ENCODE measurements around the gene PTH2. TPM values are rescaled to one million over a fixed set of nuclear protein-coding genes. Genes with fewer than 3 reads are reported as not detected.
"Not testable (repeated sequence)": the region's sequence is repeated elsewhere in the genome, so short reads cannot be mapped to it uniquely, and the experiment has no call there.

Gene PTH2
- total RNA-seq, 1 donor = not detected

GRCh38 chr19:49382639-49383038 is 40.6 kb downstream of the PTH2 start:
- no peak for TF ChIP-seq CTCF (IDR thresholded peaks at IDR 0.05; ENCODE audit: insufficient read depth, low read depth, low read length)
- H3K4me3 ChIP-seq (ENCODE audit: low read depth, low read length) = no peak overlapping the region
- DNase-seq (ENCODE audit: low read depth) = no peak

GRCh38 chr19:49380391-49380790 is 42.9 kb downstream of the PTH2 start:
- no peak for DNase-seq (ENCODE audit: low read depth)
- no peak for TF ChIP-seq CTCF (IDR thresholded peaks at IDR 0.05; ENCODE audit: insufficient read depth, low read depth, low read length)
- no peak overlapping the region for H3K4me3 ChIP-seq (ENCODE audit: low read depth, low read length)

GRCh38 chr19:49378512-49378911 is 44.7 kb downstream of the PTH2 start:
- H3K4me3 ChIP-seq (ENCODE audit: low read depth, low read length) = no peak overlapping the region
- no peak for TF ChIP-seq CTCF (IDR thresholded peaks at IDR 0.05; ENCODE audit: insufficient read depth, low read depth, low read length)
- DNase-seq (ENCODE audit: low read depth) = no peak

- no peak for DNase-seq (ENCODE audit: low read depth)
- H3K4me3 ChIP-seq (ENCODE audit: low read depth, low read length) = no peak overlapping the region
- no peak for TF ChIP-seq CTCF (IDR thresholded peaks at IDR 0.05; ENCODE audit: insufficient read depth, low read depth, low read length)
These were observed 48.4 kb downstream of the PTH2 start for GRCh38 chr19:49374665-49375434.

- H3K4me3 ChIP-seq (ENCODE audit: low read depth, low read length); DNase-seq (ENCODE audit: low read depth): not testable (repeated sequence)
These were observed 50.1 kb downstream of the PTH2 start for GRCh38 chr19:49373174-49373573.

Other genes starting within 250 kb of the PTH2 start
- gene SLC6A16, start 98.2 kb downstream of the PTH2 start, total RNA-seq = 0.64 TPM in 1 of 2 replicates, not detected in the other
- not detected in 2 replicates for gene CD37, start 88.0 kb downstream of the PTH2 start, total RNA-seq
- gene TEAD2, start 61.0 kb downstream of the PTH2 start, total RNA-seq = 37.6 and 38.7 TPM in 2 replicates
- 0.32 TPM in 1 of 2 replicates, not detected in the other for gene DKKL1, start 59.6 kb downstream of the PTH2 start, total RNA-seq
- not detected in 2 replicates for gene KASH5, start 35.2 kb downstream of the PTH2 start, total RNA-seq
- not detected in 2 replicates for gene GFY, start 1.9 kb upstream of the PTH2 start, total RNA-seq
- not detected in 2 replicates for gene SLC17A7, start 18.1 kb upstream of the PTH2 start, total RNA-seq
- 91.1 and 107 TPM in 2 replicates for gene PIH1D1, start 28.4 kb upstream of the PTH2 start, total RNA-seq
- 17.7 and 40.6 TPM in 2 replicates for gene ALDH16A1, start 29.8 kb upstream of the PTH2 start, total RNA-seq
- gene FLT3LG, start 50.8 kb upstream of the PTH2 start, total RNA-seq = 2.6 and 4.8 TPM in 2 replicates
- gene RPL13A, start 64.2 kb upstream of the PTH2 start, total RNA-seq = 1,887 and 2,774 TPM in 2 replicates
- 1,679 and 1,912 TPM in 2 replicates for gene RPS11, start 73.0 kb upstream of the PTH2 start, total RNA-seq
- 39.7 and 44.8 TPM in 2 replicates for gene FCGRT, start 89.2 kb upstream of the PTH2 start, total RNA-seq
- gene RCN3, start 104.6 kb upstream of the PTH2 start, total RNA-seq = 115 and 162 TPM in 2 replicates
- gene NOSIP, start 157.1 kb upstream of the PTH2 start, total RNA-seq = 76.9 and 101 TPM in 2 replicates
- 0.32 and 0.43 TPM in 2 replicates for gene PRRG2, start 157.9 kb upstream of the PTH2 start, total RNA-seq
- gene PRR12, start 167.7 kb upstream of the PTH2 start, total RNA-seq = 3.0 and 3.9 TPM in 2 replicates
- gene RRAS, start 216.7 kb upstream of the PTH2 start, total RNA-seq = 43.2 and 44.5 TPM in 2 replicates
- gene SCAF1, start 218.8 kb upstream of the PTH2 start, total RNA-seq = 17.4 and 18.1 TPM in 2 replicates
- 49.9 and 66.5 TPM in 2 replicates for gene IRF3, start 242.4 kb upstream of the PTH2 start, total RNA-seq
- 4.7 and 6.8 TPM in 2 replicates for gene BCL2L12, start 242.5 kb upstream of the PTH2 start, total RNA-seq